HEK293 (cell line): Measurements from ENCODE around the gene CLGN.
A peak's percentile ranks its signal among the peaks of the same experiment; 100 is the strongest.

ENCODE experiments used
- CTCF ChIA-PET: fragments of 350-600 bp; formaldehyde crosslinking; extraction: SDS; loops from one replicate; lab custom pipeline; 2021; ENCODE audit warnings: antibody characterized with exemption; lab: Yijun Ruan, JAX
- POLR2A ChIA-PET: fragments of 300-600 bp; formaldehyde crosslinking; extraction: SDS; loops from one replicate; lab custom pipeline; 2020; ENCODE audit warnings: antibody characterized with exemption, inconsistent platforms; lab: Yijun Ruan, JAX
- H3K27ac ChIP-seq: fragments of 200-500 bp; sonication (Bioruptor generic); 2 replicates; pipeline ENCODE4 v1.5.1; 2014; ENCODE audit warnings: low read depth, low read length, control low read depth, inconsistent platforms; ENCODE audit errors: extremely low read depth
- H3K36me3 ChIP-seq, 2 experiments: fragments of 200-500 bp in 1 of 2; sonication (Bioruptor generic) in 1 of 2; 1 replicate in 1 of 2; 2 replicates in 1 of 2; pipeline ENCODE4 v1.5.1; 2014 to 2017; ENCODE audit warnings: inconsistent platforms in 2 of 2, low read length in 2 of 2; ENCODE audit not compliant: control insufficient read depth in 2 of 2, insufficient read depth in 1 of 2
- H3K4me1 ChIP-seq: fragments of 200-500 bp; sonication (Bioruptor generic); 2 replicates; pipeline ENCODE4 v1.5.1; 2014; ENCODE audit warnings: mild to moderate bottlenecking, low read length, inconsistent platforms; ENCODE audit not compliant: control insufficient read depth, insufficient read depth
- H3K4me3 ChIP-seq: 2 replicates; pipeline ENCODE4 v1.5.1; 2011; ENCODE audit warnings: low read depth, mild to moderate bottlenecking, control low read depth, low read length, moderate library complexity
- H3K9me3 ChIP-seq: fragments of 200-500 bp; sonication (Bioruptor generic); 2 replicates; pipeline ENCODE4 v1.5.1; 2014; ENCODE audit warnings: low read depth, low read length, inconsistent platforms; ENCODE audit not compliant: control insufficient read depth, insufficient read depth
- KLF10 ChIP-seq: fragments of 450-650 bp; IDR thresholded peaks from 2 replicates; pipeline ENCODE4 v1.5.1; 2018; ENCODE audit warnings: missing biosample characterization, mild to moderate bottlenecking, missing genetic modification characterization
- SCRT2 ChIP-seq: fragments of 450-650 bp; formaldehyde crosslinking; IDR thresholded peaks from 2 replicates; pipeline ENCODE4 v1.5.1; 2016; ENCODE audit warnings: missing biosample characterization, missing genetic modification characterization
- ZBTB21 ChIP-seq: fragments of 450-650 bp; formaldehyde crosslinking; IDR thresholded peaks from 2 replicates; pipeline ENCODE4 v1.5.1; 2017; ENCODE audit warnings: missing biosample characterization, missing genetic modification characterization
- ZFHX2 ChIP-seq: fragments of 450-650 bp; formaldehyde crosslinking; conservative IDR thresholded peaks from 2 replicates; pipeline ENCODE4 v1.5.1; 2016; ENCODE audit warnings: missing biosample characterization, missing genetic modification characterization
- ZNF133 ChIP-seq: fragments of 450-650 bp; formaldehyde crosslinking; IDR thresholded peaks from 2 replicates; pipeline ENCODE4 v1.5.1; 2016; ENCODE audit warnings: missing biosample characterization, missing genetic modification characterization
- ZNF140 ChIP-seq: fragments of 450-650 bp; formaldehyde crosslinking; IDR thresholded peaks from 2 replicates; pipeline ENCODE4 v1.5.1; 2016; ENCODE audit warnings: missing biosample characterization, missing genetic modification characterization
- ZNF202 ChIP-seq: fragments of 450-650 bp; formaldehyde crosslinking; IDR thresholded peaks from 2 replicates; pipeline ENCODE4 v1.5.1; 2016; ENCODE audit warnings: missing biosample characterization, missing genetic modification characterization, borderline replicate concordance
- ZNF354C ChIP-seq: fragments of 450-650 bp; formaldehyde crosslinking; IDR thresholded peaks from 2 replicates; pipeline ENCODE4 v1.5.1; 2016; ENCODE audit warnings: missing biosample characterization, missing genetic modification characterization, low read depth, borderline replicate concordance
- ZNF48 ChIP-seq: fragments of 450-650 bp; formaldehyde crosslinking; IDR thresholded peaks from 2 replicates; pipeline ENCODE4 v1.5.1; 2016; ENCODE audit warnings: missing biosample characterization, missing genetic modification characterization
- ZNF561 ChIP-seq: fragments of 450-650 bp; IDR thresholded peaks from 2 replicates; pipeline ENCODE4 v1.5.1; 2018; ENCODE audit warnings: missing biosample characterization, missing genetic modification characterization, borderline replicate concordance
- ZNF654 ChIP-seq: fragments of 450-650 bp; formaldehyde crosslinking; IDR thresholded peaks from 2 replicates; pipeline ENCODE4 v1.5.1; 2016; ENCODE audit warnings: low read depth, missing biosample characterization, missing genetic modification characterization
- ZNF660 ChIP-seq: fragments of 450-650 bp; IDR thresholded peaks from 2 replicates; pipeline ENCODE4 v1.5.1; 2018; ENCODE audit warnings: missing biosample characterization, mild to moderate bottlenecking, missing genetic modification characterization
- TF ChIP-seq, protein P1 (sequence below): fragments of 450-650 bp; IDR thresholded peaks from 2 replicates; pipeline ENCODE4 v1.5.1; 2018; ENCODE audit warnings: missing biosample characterization, missing genetic modification characterization
- TF ChIP-seq, protein P2 (sequence below): fragments of 450-650 bp; formaldehyde crosslinking; IDR thresholded peaks from 2 replicates; pipeline ENCODE4 v1.5.1; 2016; ENCODE audit warnings: missing biosample characterization, missing genetic modification characterization
- TF ChIP-seq, protein P3 (sequence below): fragments of 450-650 bp; formaldehyde crosslinking; IDR thresholded peaks from 2 replicates; pipeline ENCODE4 v1.5.1; 2016; ENCODE audit warnings: missing biosample characterization, missing genetic modification characterization

CLGN gene

DNA sequence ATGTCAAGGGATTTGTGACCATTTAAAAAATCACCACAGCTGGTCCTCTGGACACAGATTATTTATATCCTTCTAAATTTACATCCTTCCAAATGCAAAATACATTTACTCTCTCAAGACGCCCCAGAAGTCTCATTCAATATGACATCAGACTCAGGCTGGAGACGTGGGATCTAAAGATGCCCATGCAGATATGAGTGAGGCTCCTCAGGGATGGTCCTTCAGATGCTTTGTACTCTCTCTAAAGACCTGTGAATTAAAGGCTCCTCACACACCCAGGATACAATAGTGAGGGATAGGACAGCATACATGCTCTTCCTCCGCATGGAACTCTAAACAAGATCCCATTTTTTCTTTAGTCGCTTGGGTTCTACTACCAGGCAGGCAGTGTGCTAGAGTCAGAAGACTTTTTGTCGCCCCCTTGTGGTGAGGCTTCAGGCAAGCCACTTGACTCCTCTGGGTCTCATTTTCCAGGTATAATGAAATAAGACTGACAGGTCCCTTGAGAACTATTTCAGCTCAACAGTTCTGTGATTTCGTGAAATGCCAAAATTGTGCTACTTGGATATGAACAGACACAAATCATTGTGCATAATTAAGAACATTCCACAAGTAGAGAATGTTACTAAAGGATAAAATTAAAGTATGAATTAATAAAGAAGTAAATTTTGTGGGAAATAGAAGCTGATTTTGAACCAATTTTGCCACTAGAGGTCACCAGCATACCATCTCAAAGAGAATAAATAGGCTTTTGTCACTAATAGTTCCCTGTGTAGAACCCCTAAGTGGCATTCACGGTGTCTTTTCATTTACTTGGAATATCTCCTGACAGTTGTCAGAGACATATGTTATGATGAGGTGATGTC lies 67.7 kb downstream of the CLGN start (continued):
- TF ChIP-seq ZNF660: peak; percentile 39; the same call in 1 of the 2 replicates
- no peak for TF ChIP-seq ZNF561 (tag by site-specific recombination)
- TF ChIP-seq ZFHX2 (tag by site-specific recombination): no peak
- TF ChIP-seq, protein P1, sequence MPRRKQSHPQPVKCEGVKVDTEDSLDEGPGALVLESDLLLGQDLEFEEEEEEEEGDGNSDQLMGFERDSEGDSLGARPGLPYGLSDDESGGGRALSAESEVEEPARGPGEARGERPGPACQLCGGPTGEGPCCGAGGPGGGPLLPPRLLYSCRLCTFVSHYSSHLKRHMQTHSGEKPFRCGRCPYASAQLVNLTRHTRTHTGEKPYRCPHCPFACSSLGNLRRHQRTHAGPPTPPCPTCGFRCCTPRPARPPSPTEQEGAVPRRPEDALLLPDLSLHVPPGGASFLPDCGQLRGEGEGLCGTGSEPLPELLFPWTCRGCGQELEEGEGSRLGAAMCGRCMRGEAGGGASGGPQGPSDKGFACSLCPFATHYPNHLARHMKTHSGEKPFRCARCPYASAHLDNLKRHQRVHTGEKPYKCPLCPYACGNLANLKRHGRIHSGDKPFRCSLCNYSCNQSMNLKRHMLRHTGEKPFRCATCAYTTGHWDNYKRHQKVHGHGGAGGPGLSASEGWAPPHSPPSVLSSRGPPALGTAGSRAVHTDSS (tag by site-specific recombination): peak; percentile 13; the same call in 1 of the 2 replicates
- TF ChIP-seq ZNF140: no peak
- TF ChIP-seq, protein P2, sequence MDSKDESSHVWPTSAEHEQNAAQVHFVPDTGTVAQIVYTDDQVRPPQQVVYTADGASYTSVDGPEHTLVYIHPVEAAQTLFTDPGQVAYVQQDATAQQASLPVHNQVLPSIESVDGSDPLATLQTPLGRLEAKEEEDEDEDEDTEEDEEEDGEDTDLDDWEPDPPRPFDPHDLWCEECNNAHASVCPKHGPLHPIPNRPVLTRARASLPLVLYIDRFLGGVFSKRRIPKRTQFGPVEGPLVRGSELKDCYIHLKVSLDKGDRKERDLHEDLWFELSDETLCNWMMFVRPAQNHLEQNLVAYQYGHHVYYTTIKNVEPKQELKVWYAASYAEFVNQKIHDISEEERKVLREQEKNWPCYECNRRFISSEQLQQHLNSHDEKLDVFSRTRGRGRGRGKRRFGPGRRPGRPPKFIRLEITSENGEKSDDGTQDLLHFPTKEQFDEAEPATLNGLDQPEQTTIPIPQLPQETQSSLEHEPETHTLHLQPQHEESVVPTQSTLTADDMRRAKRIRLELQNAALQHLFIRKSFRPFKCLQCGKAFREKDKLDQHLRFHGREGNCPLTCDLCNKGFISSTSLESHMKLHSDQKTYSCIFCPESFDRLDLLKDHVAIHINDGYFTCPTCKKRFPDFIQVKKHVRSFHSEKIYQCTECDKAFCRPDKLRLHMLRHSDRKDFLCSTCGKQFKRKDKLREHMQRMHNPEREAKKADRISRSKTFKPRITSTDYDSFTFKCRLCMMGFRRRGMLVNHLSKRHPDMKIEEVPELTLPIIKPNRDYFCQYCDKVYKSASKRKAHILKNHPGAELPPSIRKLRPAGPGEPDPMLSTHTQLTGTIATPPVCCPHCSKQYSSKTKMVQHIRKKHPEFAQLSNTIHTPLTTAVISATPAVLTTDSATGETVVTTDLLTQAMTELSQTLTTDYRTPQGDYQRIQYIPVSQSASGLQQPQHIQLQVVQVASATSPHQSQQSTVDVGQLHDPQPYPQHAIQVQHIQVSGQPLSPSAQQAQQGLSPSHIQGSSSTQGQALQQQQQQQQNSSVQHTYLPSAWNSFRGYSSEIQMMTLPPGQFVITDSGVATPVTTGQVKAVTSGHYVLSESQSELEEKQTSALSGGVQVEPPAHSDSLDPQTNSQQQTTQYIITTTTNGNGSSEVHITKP (tag by site-specific recombination): no peak
- TF ChIP-seq KLF10 (tag by site-specific recombination): no peak
- peak; percentile 81 for TF ChIP-seq ZNF654 (tag by site-specific recombination)
- TF ChIP-seq SCRT2 (tag by site-specific recombination): peak; percentile 56
- TF ChIP-seq, protein P3, sequence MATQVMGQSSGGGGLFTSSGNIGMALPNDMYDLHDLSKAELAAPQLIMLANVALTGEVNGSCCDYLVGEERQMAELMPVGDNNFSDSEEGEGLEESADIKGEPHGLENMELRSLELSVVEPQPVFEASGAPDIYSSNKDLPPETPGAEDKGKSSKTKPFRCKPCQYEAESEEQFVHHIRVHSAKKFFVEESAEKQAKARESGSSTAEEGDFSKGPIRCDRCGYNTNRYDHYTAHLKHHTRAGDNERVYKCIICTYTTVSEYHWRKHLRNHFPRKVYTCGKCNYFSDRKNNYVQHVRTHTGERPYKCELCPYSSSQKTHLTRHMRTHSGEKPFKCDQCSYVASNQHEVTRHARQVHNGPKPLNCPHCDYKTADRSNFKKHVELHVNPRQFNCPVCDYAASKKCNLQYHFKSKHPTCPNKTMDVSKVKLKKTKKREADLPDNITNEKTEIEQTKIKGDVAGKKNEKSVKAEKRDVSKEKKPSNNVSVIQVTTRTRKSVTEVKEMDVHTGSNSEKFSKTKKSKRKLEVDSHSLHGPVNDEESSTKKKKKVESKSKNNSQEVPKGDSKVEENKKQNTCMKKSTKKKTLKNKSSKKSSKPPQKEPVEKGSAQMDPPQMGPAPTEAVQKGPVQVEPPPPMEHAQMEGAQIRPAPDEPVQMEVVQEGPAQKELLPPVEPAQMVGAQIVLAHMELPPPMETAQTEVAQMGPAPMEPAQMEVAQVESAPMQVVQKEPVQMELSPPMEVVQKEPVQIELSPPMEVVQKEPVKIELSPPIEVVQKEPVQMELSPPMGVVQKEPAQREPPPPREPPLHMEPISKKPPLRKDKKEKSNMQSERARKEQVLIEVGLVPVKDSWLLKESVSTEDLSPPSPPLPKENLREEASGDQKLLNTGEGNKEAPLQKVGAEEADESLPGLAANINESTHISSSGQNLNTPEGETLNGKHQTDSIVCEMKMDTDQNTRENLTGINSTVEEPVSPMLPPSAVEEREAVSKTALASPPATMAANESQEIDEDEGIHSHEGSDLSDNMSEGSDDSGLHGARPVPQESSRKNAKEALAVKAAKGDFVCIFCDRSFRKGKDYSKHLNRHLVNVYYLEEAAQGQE (tag by site-specific recombination): no peak
- no peak for TF ChIP-seq ZNF48 (tag by site-specific recombination)
- TF ChIP-seq ZNF133: no peak
- TF ChIP-seq, all 188 proteins: peak for 6

DNA sequence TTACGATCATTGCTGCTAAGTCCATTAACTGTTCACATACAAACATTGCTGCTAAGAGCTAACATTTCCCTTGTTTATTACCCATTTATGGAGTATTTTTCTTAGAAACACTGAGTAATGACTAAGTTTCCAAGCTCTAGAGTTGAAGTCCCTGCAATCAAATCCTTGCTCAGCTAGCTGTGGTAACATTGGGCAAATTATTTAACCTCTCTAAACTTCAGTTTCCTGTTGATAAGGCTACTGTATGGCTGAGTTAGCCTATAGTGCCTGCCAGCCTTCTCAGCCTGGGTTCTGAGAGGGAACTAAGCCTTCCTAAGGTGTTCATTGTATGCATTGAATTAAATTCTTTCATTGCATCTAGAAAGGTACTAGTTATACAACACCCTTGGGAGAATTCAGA lies 69.2 kb downstream of the CLGN start:
- ChIA-PET CTCF (interaction anchor here (1.4 to 5.2 kb wide), 3 partner anchors 13 to 528 kb away, joined by 7 to 63 read pairs (median 7); no protein-coding TSS in a partner anchor), POLR2A (no interaction called here)
- Histone ChIP-seq H3K36me3 (no peaks in the 10 kb centered on the region), H3K27ac (no peak overlapping the region), H3K4me1 (no peaks in the 10 kb centered on the region), H3K9me3 (no peaks in the 10 kb centered on the region), H3K4me3 (no peak overlapping the region)
- TF ChIP-seq ZBTB21 (tag by site-specific recombination): no peak

DNA sequence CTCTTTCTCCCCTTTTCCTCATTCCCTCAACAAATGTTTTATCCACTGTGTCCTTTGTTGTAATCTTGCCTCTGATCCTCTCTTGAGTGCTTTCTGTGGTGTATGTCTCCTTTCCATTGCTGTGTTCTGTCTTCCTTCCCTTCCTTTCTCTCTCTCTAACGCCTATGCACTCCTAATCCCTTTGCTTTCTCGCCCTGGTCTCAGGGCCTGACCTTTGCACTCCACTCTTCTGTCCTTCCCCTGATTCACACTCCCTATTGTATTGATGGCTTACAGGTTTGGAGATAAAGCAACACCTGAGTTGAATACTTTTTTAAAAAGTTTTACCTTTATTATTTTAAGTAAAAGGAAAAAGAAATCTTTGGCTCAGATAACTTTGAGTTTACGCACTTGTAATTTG lies 69.6 kb downstream of the CLGN start:
- CTCF ChIA-PET: no interaction called here
- POLR2A ChIA-PET: no interaction called here
- no peak for TF ChIP-seq ZNF354C (tag by site-specific recombination)
- TF ChIP-seq ZNF202 (tag by site-specific recombination): no peak

More for the DNA sequence above, 69.6 kb downstream of the CLGN start:
- no peaks in the 10 kb centered on the region for H3K9me3 ChIP-seq
- H3K4me1 ChIP-seq: no peaks in the 10 kb centered on the region
- H3K27ac ChIP-seq: no peak overlapping the region
- no peaks in the 10 kb centered on the region for H3K36me3 ChIP-seq
- H3K4me3 ChIP-seq: no peak overlapping the region
